ENCODE measurements around the gene ARF6.
"Not testable (repeated sequence)": the region's sequence is repeated elsewhere in the genome, so short reads cannot be mapped to it uniquely, and the experiment has no call there.

ARF6 gene

GRCh38 chr14:49892636-49893308 lies at the start of gene ARF6:
Gene ARF6 (plus strand): TSS chr14:49893082. CDS start chr14:49893737, 655 bp downstream.
- DNase-seq (ENCODE audit: extremely low read depth in 1 of 2, low read depth in 1 of 2) = peak; percentile 94 to 95

GRCh38 chr14:49849213-49849847 lies 43.6 kb upstream of the ARF6 start:
- no peak for DNase-seq (ENCODE audit: extremely low read depth in 1 of 2, low read depth in 1 of 2)

- no peak for DNase-seq (ENCODE audit: extremely low read depth in 1 of 2, low read depth in 1 of 2)
Measured at GRCh38 chr14:49851813-49852212, 41.1 kb upstream of the ARF6 start.

- DNase-seq (ENCODE audit: extremely low read depth in 1 of 2, low read depth in 1 of 2) = peak in 1 of 2 donors; percentile 58
Measured at GRCh38 chr14:49852301-49853157, 40.4 kb upstream of the ARF6 start, which contains the start of gene NEMF. Gene NEMF (minus strand): TSS chr14:49852788. CDS start chr14:49852753, 35 bp downstream.

- DNase-seq (ENCODE audit: extremely low read depth in 1 of 2, low read depth in 1 of 2) = no peak
Measured at GRCh38 chr14:49853158-49853477, 39.8 kb upstream of the ARF6 start.

- DNase-seq (ENCODE audit: extremely low read depth in 1 of 2, low read depth in 1 of 2) = peak in 1 of 2 donors; percentile 43
Measured at GRCh38 chr14:49853572-49854375, 39.1 kb upstream of the ARF6 start.

- DNase-seq (ENCODE audit: extremely low read depth in 1 of 2, low read depth in 1 of 2) = no peak
Measured at GRCh38 chr14:49857427-49858003, 35.4 kb upstream of the ARF6 start.

GRCh38 chr14:49858383-49858782 lies 34.5 kb upstream of the ARF6 start:
- DNase-seq (ENCODE audit: extremely low read depth in 1 of 2, low read depth in 1 of 2) = no peak

GRCh38 chr14:49860988-49861698 lies 31.7 kb upstream of the ARF6 start:
- no peak for DNase-seq (ENCODE audit: extremely low read depth in 1 of 2, low read depth in 1 of 2)

GRCh38 chr14:49861699-49862088 lies 31.2 kb upstream of the ARF6 start:
- DNase-seq (ENCODE audit: extremely low read depth in 1 of 2, low read depth in 1 of 2) = peak in 1 of 2 donors; percentile 31

- peak; percentile 70 to 73 for DNase-seq (ENCODE audit: extremely low read depth in 1 of 2, low read depth in 1 of 2)
Measured at GRCh38 chr14:49862089-49862673, 30.7 kb upstream of the ARF6 start.

GRCh38 chr14:49863487-49864281 lies 29.2 kb upstream of the ARF6 start:
- no peak for DNase-seq (ENCODE audit: extremely low read depth in 1 of 2, low read depth in 1 of 2)

- peak in 1 of 2 donors; percentile 68 for DNase-seq (ENCODE audit: extremely low read depth in 1 of 2, low read depth in 1 of 2)
Measured at GRCh38 chr14:49865431-49865859, 27.4 kb upstream of the ARF6 start.

- peak; percentile 95 to 97 for DNase-seq (ENCODE audit: extremely low read depth in 1 of 2, low read depth in 1 of 2)
Measured at GRCh38 chr14:49867831-49868719, 24.8 kb upstream of the ARF6 start.

GRCh38 chr14:49868720-49869114 lies 24.2 kb upstream of the ARF6 start:
- no peak for DNase-seq (ENCODE audit: extremely low read depth in 1 of 2, low read depth in 1 of 2)

- no peak for DNase-seq (ENCODE audit: extremely low read depth in 1 of 2, low read depth in 1 of 2)
Measured at GRCh38 chr14:49870908-49871307, 22.0 kb upstream of the ARF6 start.

- DNase-seq (ENCODE audit: extremely low read depth in 1 of 2, low read depth in 1 of 2) = not testable (repeated sequence)
Measured at GRCh38 chr14:49873548-49873947, 19.3 kb upstream of the ARF6 start.
